MM.1S (cell line): Measurements from ENCODE around the gene SPATA6.
A peak's percentile ranks its signal among the peaks of the same experiment; 100 is the strongest.

Experiments
- DNase-seq: peaks from one replicate; pipeline ENCODE4 v3.0.0-alpha.2; 2015
- H2AFZ ChIP-seq: fragments of 300-600 bp; sonication (generic); 2 replicates; pipeline ENCODE4 v1.6.0; 2016; ENCODE audit warnings: antibody characterized with exemption, low read length
- H3F3A ChIP-seq: fragments of 300-600 bp; sonication (generic); 2 replicates; pipeline ENCODE4 v1.6.1; 2016; ENCODE audit warnings: mild to moderate bottlenecking, antibody characterized with exemption, low read length, moderate library complexity, mixed read lengths; ENCODE audit not compliant: insufficient read depth
- H3K27ac ChIP-seq: fragments of 300-600 bp; sonication (generic); 2 replicates; pipeline ENCODE4 v1.5.1; 2016; ENCODE audit warnings: mild to moderate bottlenecking, low read length
- H3K27me3 ChIP-seq: fragments of 300-600 bp; sonication (generic); replicated peaks from 2 replicates; pipeline ENCODE4 v1.6.0; 2016; ENCODE audit warnings: low read length; ENCODE audit not compliant: insufficient read depth
- H3K36me3 ChIP-seq: fragments of 300-600 bp; sonication (generic); replicated peaks from 2 replicates; pipeline ENCODE4 v1.6.1; 2016; ENCODE audit warnings: mild to moderate bottlenecking, low read length, mixed read lengths; ENCODE audit not compliant: insufficient read depth
- H3K4me1 ChIP-seq: fragments of 300-600 bp; sonication (generic); 2 replicates; pipeline ENCODE4 v1.6.1; 2016; ENCODE audit warnings: low read length, mixed read lengths
- H3K4me2 ChIP-seq: fragments of 300-600 bp; sonication (generic); 2 replicates; pipeline ENCODE4 v1.6.0; 2016; ENCODE audit warnings: low read depth, low read length
- H3K4me3 ChIP-seq: fragments of 300-600 bp; sonication (generic); 2 replicates; pipeline ENCODE4 v1.5.1; 2016; ENCODE audit warnings: low read length, mixed read lengths
- H3K79me2 ChIP-seq: fragments of 300-600 bp; sonication (generic); 2 replicates; pipeline ENCODE4 v1.6.1; 2016; ENCODE audit warnings: mixed run types, low read length, mixed read lengths
- H3K9ac ChIP-seq: fragments of 300-600 bp; sonication (generic); 2 replicates; pipeline ENCODE4 v1.6.1; 2016; ENCODE audit warnings: low read length, mixed read lengths
- H3K9me2 ChIP-seq: fragments of 300-600 bp; sonication (generic); replicated peaks from 2 replicates; pipeline ENCODE4 v1.6.1; 2016; ENCODE audit warnings: mild to moderate bottlenecking, low read length, mixed read lengths; ENCODE audit not compliant: insufficient read depth
- H3K9me3 ChIP-seq: fragments of 300-600 bp; sonication (generic); replicated peaks from 2 replicates; pipeline ENCODE4 v1.6.1; 2016; ENCODE audit warnings: mild to moderate bottlenecking, low read length, mixed read lengths; ENCODE audit not compliant: insufficient read depth
- H4K20me1 ChIP-seq: fragments of 300-600 bp; sonication (generic); 2 replicates; pipeline ENCODE4 v1.6.1; 2016; ENCODE audit warnings: mild to moderate bottlenecking, low read length, moderate library complexity, mixed read lengths; ENCODE audit not compliant: insufficient read depth
- CTCF ChIP-seq: fragments of 300-600 bp; sonication (generic); IDR thresholded peaks from 2 replicates; pipeline ENCODE4 v1.5.1; 2016; ENCODE audit warnings: antibody characterized with exemption, low read length, mixed read lengths
- EZH2 ChIP-seq: fragments of 300-600 bp; sonication (generic); optimal IDR thresholded peaks from 2 replicates; pipeline ENCODE3; 2017; ENCODE audit warnings: low read depth, mild to moderate bottlenecking, antibody characterized with exemption, low read length, mixed read lengths
- EZH2phosphoT487 ChIP-seq: fragments of 300-600 bp; sonication (generic); IDR thresholded peaks from 2 replicates; pipeline ENCODE4 v1.6.1; 2018; ENCODE audit warnings: antibody characterized with exemption, low read length

Gene SPATA6

GRCh38 chr1:48500541-48501450 lies 28.8 kb upstream of the SPATA6 start:
- Histone ChIP-seq H3K36me3 (no peaks in the 10 kb centered on the region), H3K79me2 (no peaks in the 10 kb centered on the region), H3K4me3 (no peak overlapping the region), H3K9me2 (no peaks in the 10 kb centered on the region), H2AFZ (no peak overlapping the region), H3F3A (no peaks in the 10 kb centered on the region), H3K27ac (no peak overlapping the region), H4K20me1 (no peaks in the 10 kb centered on the region), H3K9ac (no peak overlapping the region), H3K4me2 (no peak overlapping the region), H3K4me1 (no peaks in the 10 kb centered on the region), H3K9me3 (no peaks in the 10 kb centered on the region), H3K27me3 (no peaks in the 10 kb centered on the region)
- no peak for DNase-seq
- TF ChIP-seq EZH2phosphoT487 (no peak), EZH2 (no peak), CTCF (no peak)

DNA sequence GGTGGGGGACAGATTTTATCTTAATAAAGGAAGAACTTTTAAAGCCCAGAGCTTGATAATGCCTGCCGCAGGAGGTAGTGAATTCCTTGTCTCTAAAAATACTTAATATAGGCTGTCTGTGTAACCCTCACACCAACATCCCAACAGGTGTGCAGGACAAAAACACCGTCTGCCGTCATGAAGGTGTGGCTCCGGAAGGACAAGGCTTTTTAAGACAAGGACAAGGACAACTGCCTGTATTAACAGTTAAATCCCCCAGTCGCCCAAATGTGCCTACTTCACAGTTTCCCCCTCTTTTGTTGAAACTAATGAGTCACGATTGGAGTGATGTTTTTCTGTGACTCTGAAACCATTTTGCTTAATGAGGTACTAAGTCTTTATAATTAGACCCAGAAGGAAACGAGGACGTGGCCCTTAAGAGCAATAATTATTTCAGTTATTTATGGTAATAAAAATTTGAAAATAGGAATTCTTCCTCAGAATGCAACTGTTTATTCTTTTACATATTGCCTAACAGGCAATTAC lies 27.3 kb upstream of the SPATA6 start:
- H3K9me2 ChIP-seq: no peaks in the 10 kb centered on the region
- no peaks in the 10 kb centered on the region for H4K20me1 ChIP-seq
- no peak for TF ChIP-seq EZH2phosphoT487
- no peak overlapping the region for H3K9ac ChIP-seq
- H3K27me3 ChIP-seq: no peaks in the 10 kb centered on the region
- H3K4me3 ChIP-seq: no peak overlapping the region
- H2AFZ ChIP-seq: no peak overlapping the region
- no peaks in the 10 kb centered on the region for H3F3A ChIP-seq
- H3K79me2 ChIP-seq: no peaks in the 10 kb centered on the region
- H3K4me2 ChIP-seq: no peak overlapping the region
- no peak for DNase-seq
- H3K27ac ChIP-seq: no peak overlapping the region
- H3K4me1 ChIP-seq: no peaks in the 10 kb centered on the region
- H3K36me3 ChIP-seq: no peaks in the 10 kb centered on the region
- no peaks in the 10 kb centered on the region for H3K9me3 ChIP-seq

- H4K20me1 ChIP-seq: no peaks in the 10 kb centered on the region
- DNase-seq: peak; percentile 65
- no peaks in the 10 kb centered on the region for H3K36me3 ChIP-seq
- no peak overlapping the region for H3K27ac ChIP-seq
- H3K4me2 ChIP-seq: peak overlapping the region; percentile 49
- H3K27me3 ChIP-seq: no peaks in the 10 kb centered on the region
- no peaks in the 10 kb centered on the region for H3K4me1 ChIP-seq
- H3K9ac ChIP-seq: no peak overlapping the region
- H3K4me3 ChIP-seq: peak overlapping the region; percentile 8; the same call in 1 of the 2 replicates
- H3F3A ChIP-seq: no peaks in the 10 kb centered on the region
- no peaks in the 10 kb centered on the region for H3K9me3 ChIP-seq
- TF ChIP-seq EZH2phosphoT487: no peak
- peak; percentile 73 for TF ChIP-seq CTCF
- no peak for TF ChIP-seq EZH2
- H3K79me2 ChIP-seq: no peaks in the 10 kb centered on the region
- H3K9me2 ChIP-seq: no peaks in the 10 kb centered on the region
- H2AFZ ChIP-seq: peak overlapping the region; percentile 33
These were observed 26.2 kb upstream of the SPATA6 start for GRCh38 chr1:48498096-48498791.
